ENCODE results near the gene NES.

The NES gene

GRCh38 chr1:156705918-156706656, 28.9 kb upstream of the NES start (continued):
- TF ChIP-seq KLF16 (tag by site-specific recombination; IDR thresholded peaks at IDR 0.05) (no peak; the same call in 1 of the 2 replicates), ZNF473 (tag by site-specific recombination; IDR thresholded peaks at IDR 0.05) (no peak), ZNF48 (tag by site-specific recombination; IDR thresholded peaks at IDR 0.05) (no peak), ZNF624 (tag by site-specific recombination; IDR thresholded peaks at IDR 0.05) (no peak), ZBTB17 (tag by site-specific recombination; IDR thresholded peaks at IDR 0.05) (peak; percentile 95), ZBTB26 (tag by site-specific recombination; optimal IDR thresholded peaks at IDR 0.05) (peak; percentile 49), ZNF449 (tag by site-specific recombination; IDR thresholded peaks at IDR 0.05) (no peak; the same call in 1 of the 2 replicates), ZNF146 (tag by site-specific recombination; IDR thresholded peaks at IDR 0.05) (no peak), ZNF529 (tag by site-specific recombination; IDR thresholded peaks at IDR 0.05; ENCODE audit: insufficient replicate concordance) (no peak), GLIS1 (tag by site-specific recombination; IDR thresholded peaks at IDR 0.05) (peak; percentile 78; the same call in 1 of the 2 replicates), ZNF18 (tag by site-specific recombination; IDR thresholded peaks at IDR 0.05) (no peak), ZNF585B (tag by site-specific recombination; IDR thresholded peaks at IDR 0.05) (no peak), PRDM6 (tag by site-specific recombination; IDR thresholded peaks at IDR 0.05) (no peak), KLF9 (tag by site-specific recombination; IDR thresholded peaks at IDR 0.05; ENCODE audit: low read depth) (peak; percentile 57), HOXC10 (CRISPR knock-in tag; IDR thresholded peaks at IDR 0.05) (no peak), ZNF513 (tag by site-specific recombination; IDR thresholded peaks at IDR 0.05) (no peak), ZBTB44 (tag by site-specific recombination; IDR thresholded peaks at IDR 0.05) (0 out of 2 replicates have a peak, but pooled peaks have one; percentile 25), CTCF (tag by site-specific recombination; IDR thresholded peaks at IDR 0.05) (peak; percentile 92), ZNF658 (tag by site-specific recombination; IDR thresholded peaks at IDR 0.05) (no peak), ZNF610 (tag by site-specific recombination; IDR thresholded peaks at IDR 0.05; ENCODE audit: borderline replicate concordance) (peak; percentile 89; the same call in 1 of the 2 replicates), ZNF621 (tag by site-specific recombination; IDR thresholded peaks at IDR 0.05) (no peak), EGR2 (tag by site-specific recombination; IDR thresholded peaks at IDR 0.05; ENCODE audit: low read depth) (peak; percentile 92), ZNF561 (tag by site-specific recombination; IDR thresholded peaks at IDR 0.05; ENCODE audit: borderline replicate concordance) (0 out of 2 replicates have a peak, but pooled peaks have one; percentile 55), ZBTB7A (tag by site-specific recombination; IDR thresholded peaks at IDR 0.05; ENCODE audit: low read depth) (peak; percentile 81), HIC1 (tag by site-specific recombination; IDR thresholded peaks at IDR 0.05) (peak; percentile 67), ZNF521 (tag by site-specific recombination; IDR thresholded peaks at IDR 0.05) (no peak)

Data from HEK293 (cell line).